NT2/D1 (cell line): ENCODE results near the gene DYRK2.

ENCODE experiments used
- YY1 ChIP-seq: IDR thresholded peaks from 2 replicates; pipeline ENCODE4 v1.6.1; 2011; ENCODE audit not compliant: insufficient read length, insufficient read depth
- ZNF274 ChIP-seq: IDR thresholded peaks from 2 replicates; pipeline ENCODE4 v1.6.1; 2011; ENCODE audit warnings: mild to moderate bottlenecking, low read depth, low read length

DNA sequence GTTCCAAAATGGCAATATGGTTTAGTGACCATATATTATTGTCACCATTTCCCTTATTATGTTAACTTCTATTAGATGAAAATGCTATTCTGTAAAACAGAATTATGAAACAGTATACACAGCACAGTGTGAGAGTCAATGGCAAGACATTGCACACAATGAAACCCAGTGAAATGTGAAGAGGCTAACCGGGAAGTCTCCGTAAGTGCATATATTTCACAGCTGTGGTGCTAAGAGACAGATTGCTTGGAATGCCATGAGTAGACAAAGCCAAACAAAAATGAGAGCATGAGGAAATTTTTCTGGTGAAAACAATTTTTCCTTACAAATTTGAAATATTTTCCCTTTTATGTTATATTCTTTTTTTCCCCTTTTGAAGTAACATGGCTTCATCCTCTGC, 49.4 kb downstream of the DYRK2 start:
- TF ChIP-seq ZNF274 = no peak
- TF ChIP-seq YY1 = no peak
